ENCODE measurements around the gene SPI1. TPM values are rescaled to one million over a fixed set of nuclear protein-coding genes. Genes with fewer than 3 reads are reported as not detected.

Gene SPI1
- total RNA-seq, 1 experiment from 2014 or later: not detected

DNA sequence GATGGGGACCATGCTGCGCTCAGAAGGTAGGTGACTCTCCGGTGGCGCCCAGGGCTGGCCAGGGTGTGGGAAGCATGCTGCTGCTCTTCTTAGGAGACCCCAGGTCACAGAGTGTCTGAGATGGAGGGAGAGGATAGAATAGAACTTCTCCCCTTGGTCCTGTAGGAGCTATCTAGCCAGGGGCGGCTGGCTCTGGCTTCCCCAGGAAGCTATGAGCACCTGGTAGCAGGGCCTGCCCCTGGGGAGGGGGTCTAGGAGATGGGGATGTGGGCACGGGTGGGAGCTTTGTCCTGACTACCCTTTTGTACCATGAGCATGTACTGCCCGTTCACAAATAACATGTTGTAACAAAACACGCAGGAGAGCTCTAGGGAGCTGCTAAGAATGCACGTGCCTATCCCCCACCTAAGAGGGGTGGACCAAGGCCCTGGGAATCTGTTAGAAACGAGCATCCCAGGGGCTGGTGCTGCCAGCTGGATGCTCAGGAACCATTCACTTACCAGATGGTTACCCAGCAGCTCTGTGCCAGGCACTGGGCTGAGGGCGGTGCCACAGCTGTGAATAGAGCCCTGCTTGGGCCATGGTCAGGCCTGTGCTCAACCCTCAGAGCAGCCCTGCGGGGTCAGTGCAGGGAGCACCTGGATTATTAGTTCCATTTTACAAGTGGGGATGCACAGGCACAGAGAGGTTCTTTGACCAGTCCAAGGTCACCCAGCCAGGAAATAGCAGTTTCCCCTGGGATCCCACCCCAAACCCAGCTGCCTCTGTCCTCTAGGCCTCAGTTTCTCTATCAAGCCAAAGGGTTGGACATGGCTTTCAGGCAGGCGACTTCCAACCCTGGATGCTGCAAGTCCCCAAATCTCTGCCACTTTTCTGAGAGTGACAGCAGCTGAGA lies 32.3 kb upstream of the SPI1 start:
- Histone ChIP-seq H3K4ac (ENCODE audit: low read depth, low read length) (no peak overlapping the region), H3K18ac (ENCODE audit: insufficient read length, low read depth, low read length) (no peak overlapping the region), H3T11ph (ENCODE audit: low read length) (no peak overlapping the region), H2BK12ac (ENCODE audit: insufficient read length, low read depth, low read length) (no peak overlapping the region), H3K56ac (ENCODE audit: insufficient read length, low read depth, low read length) (no peak overlapping the region), H3K23me2 (ENCODE audit: insufficient read length, low read depth, low read length, poor library complexity, severe bottlenecking) (peaks cover 15% of the 10 kb centered on the region), H2AK5ac (ENCODE audit: insufficient read length, low read length) (no peak overlapping the region), H3K79me1 (ENCODE audit: insufficient read depth, low read depth, low read length, poor library complexity, severe bottlenecking) (no peaks in the 10 kb centered on the region), H3K27ac (ENCODE audit: insufficient read length, low read depth, low read length) (no peak overlapping the region), H2BK5ac (ENCODE audit: insufficient read length, low read length) (no peak overlapping the region), H3K9ac (ENCODE audit: extremely low read depth, insufficient read length, low read length) (no peak overlapping the region), H3K23ac (ENCODE audit: insufficient read length, low read depth, low read length) (no peak overlapping the region), H2BK20ac (ENCODE audit: low read depth, low read length, poor library complexity, severe bottlenecking) (no peak overlapping the region), H4K5ac (ENCODE audit: insufficient read length, low read depth, low read length) (no peak overlapping the region), H3K79me2 (ENCODE audit: insufficient read depth, low read length) (no peaks in the 10 kb centered on the region), H3K27me3 (ENCODE audit: insufficient read depth, low read length) (no peaks in the 10 kb centered on the region), H4K8ac (replicated peaks; ENCODE audit: insufficient read length, low read depth, low read length) (no peak overlapping the region), H2BK120ac (ENCODE audit: low read depth, low read length, poor library complexity, severe bottlenecking) (no peak overlapping the region), H2BK15ac (ENCODE audit: low read depth, low read length) (no peak overlapping the region), H3K14ac (ENCODE audit: insufficient read depth, low read length) (no peak overlapping the region), H3K9me3 (ENCODE audit: control insufficient read depth, low read depth, low read length) (no peaks in the 10 kb centered on the region), H3K4me2 (ENCODE audit: insufficient read depth, insufficient read length, low read length) (no peak overlapping the region), H4K91ac (ENCODE audit: insufficient read length, low read depth, low read length) (no peak overlapping the region), H4K20me1 (ENCODE audit: control insufficient read depth, insufficient read depth, insufficient read length) (no peaks in the 10 kb centered on the region), H2AFZ (ENCODE audit: low read length) (no peak overlapping the region), H3K4me1 (ENCODE audit: insufficient read depth, low read length) (0 out of 2 replicates have a peak, but pooled peaks cover 2% of the 10 kb centered on the region)
- Mint-ChIP-seq H3K9me3 (no peaks in the 10 kb centered on the region; a peak in 1 of 5 replicates), H3K27me3 (ENCODE audit: low read depth) (no peaks in the 10 kb centered on the region), H3K4me3 (peak overlapping the region; percentile 23 to 36; a peak in 2 of 5 replicates), H3K27ac (no peak overlapping the region), H3K4me1 (peaks cover 15 to 25% of the 10 kb centered on the region in 2 experiments), H3K36me3 (ENCODE audit: insufficient read depth in 1 of 3, low read depth in 3 of 3) (peaks cover 12 to 19% (median 17%) of the 10 kb centered on the region in 3 experiments)
- TF ChIP-seq, protein P1, sequence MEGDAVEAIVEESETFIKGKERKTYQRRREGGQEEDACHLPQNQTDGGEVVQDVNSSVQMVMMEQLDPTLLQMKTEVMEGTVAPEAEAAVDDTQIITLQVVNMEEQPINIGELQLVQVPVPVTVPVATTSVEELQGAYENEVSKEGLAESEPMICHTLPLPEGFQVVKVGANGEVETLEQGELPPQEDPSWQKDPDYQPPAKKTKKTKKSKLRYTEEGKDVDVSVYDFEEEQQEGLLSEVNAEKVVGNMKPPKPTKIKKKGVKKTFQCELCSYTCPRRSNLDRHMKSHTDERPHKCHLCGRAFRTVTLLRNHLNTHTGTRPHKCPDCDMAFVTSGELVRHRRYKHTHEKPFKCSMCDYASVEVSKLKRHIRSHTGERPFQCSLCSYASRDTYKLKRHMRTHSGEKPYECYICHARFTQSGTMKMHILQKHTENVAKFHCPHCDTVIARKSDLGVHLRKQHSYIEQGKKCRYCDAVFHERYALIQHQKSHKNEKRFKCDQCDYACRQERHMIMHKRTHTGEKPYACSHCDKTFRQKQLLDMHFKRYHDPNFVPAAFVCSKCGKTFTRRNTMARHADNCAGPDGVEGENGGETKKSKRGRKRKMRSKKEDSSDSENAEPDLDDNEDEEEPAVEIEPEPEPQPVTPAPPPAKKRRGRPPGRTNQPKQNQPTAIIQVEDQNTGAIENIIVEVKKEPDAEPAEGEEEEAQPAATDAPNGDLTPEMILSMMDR (conservative IDR thresholded peaks at IDR 0.05): no peak
- no CpG with 5 or more reads among the region's 12 CpGs for WGBS (ENCODE audit: extremely low coverage, insufficient read length, low lambda C conversion rate)
- no peak for DNase-seq
